ENCODE data around the gene PLPPR1. TPM values are rescaled to one million over a fixed set of nuclear protein-coding genes. Genes with fewer than 3 reads are reported as not detected.

The PLPPR1 gene
- total RNA-seq, 1 experiment from 2014 or later, result 2.4 TPM

GRCh38 chr9:101264727-101265126, 236.2 kb downstream of the PLPPR1 start:
- H3K9me3 ChIP-seq (ENCODE audit: control insufficient read depth, low read depth, low read length), result no peaks in the 10 kb centered on the region

More at GRCh38 chr9:101264727-101265126, 236.2 kb downstream of the PLPPR1 start:
- H4K5ac ChIP-seq (ENCODE audit: insufficient read length, low read depth, low read length), result no peak overlapping the region
- 0 out of 2 replicates have a peak, but pooled peaks cover 1% of the 10 kb centered on the region for H3K79me2 ChIP-seq (ENCODE audit: insufficient read depth, low read length)
- DNase-seq, result no peak
- H3K4ac ChIP-seq (ENCODE audit: low read depth, low read length), result no peak overlapping the region
- H2BK120ac ChIP-seq (ENCODE audit: low read depth, low read length, poor library complexity, severe bottlenecking), result no peak overlapping the region
- no peak overlapping the region for H2BK12ac ChIP-seq (ENCODE audit: insufficient read length, low read depth, low read length)
- no peak overlapping the region for H3K14ac ChIP-seq (ENCODE audit: insufficient read depth, low read length)
- no peaks in the 10 kb centered on the region for H4K20me1 ChIP-seq (ENCODE audit: control insufficient read depth, insufficient read depth, insufficient read length)
- peaks cover 1% of the 10 kb centered on the region; the same call in 1 of the 2 replicates for H3K4me1 ChIP-seq (ENCODE audit: insufficient read depth, low read length)
- H3K79me1 ChIP-seq (ENCODE audit: insufficient read depth, low read depth, low read length, poor library complexity, severe bottlenecking), result no peaks in the 10 kb centered on the region
- H3K27ac Mint-ChIP-seq, result no peak overlapping the region
- no peaks in the 10 kb centered on the region for H3K27me3 Mint-ChIP-seq (ENCODE audit: low read depth)
- TF ChIP-seq, protein P1, sequence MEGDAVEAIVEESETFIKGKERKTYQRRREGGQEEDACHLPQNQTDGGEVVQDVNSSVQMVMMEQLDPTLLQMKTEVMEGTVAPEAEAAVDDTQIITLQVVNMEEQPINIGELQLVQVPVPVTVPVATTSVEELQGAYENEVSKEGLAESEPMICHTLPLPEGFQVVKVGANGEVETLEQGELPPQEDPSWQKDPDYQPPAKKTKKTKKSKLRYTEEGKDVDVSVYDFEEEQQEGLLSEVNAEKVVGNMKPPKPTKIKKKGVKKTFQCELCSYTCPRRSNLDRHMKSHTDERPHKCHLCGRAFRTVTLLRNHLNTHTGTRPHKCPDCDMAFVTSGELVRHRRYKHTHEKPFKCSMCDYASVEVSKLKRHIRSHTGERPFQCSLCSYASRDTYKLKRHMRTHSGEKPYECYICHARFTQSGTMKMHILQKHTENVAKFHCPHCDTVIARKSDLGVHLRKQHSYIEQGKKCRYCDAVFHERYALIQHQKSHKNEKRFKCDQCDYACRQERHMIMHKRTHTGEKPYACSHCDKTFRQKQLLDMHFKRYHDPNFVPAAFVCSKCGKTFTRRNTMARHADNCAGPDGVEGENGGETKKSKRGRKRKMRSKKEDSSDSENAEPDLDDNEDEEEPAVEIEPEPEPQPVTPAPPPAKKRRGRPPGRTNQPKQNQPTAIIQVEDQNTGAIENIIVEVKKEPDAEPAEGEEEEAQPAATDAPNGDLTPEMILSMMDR (conservative IDR thresholded peaks at IDR 0.05), result no peak
- H3K18ac ChIP-seq (ENCODE audit: insufficient read length, low read depth, low read length), result no peak overlapping the region
- no peak overlapping the region for H2BK20ac ChIP-seq (ENCODE audit: low read depth, low read length, poor library complexity, severe bottlenecking)
- H3K9ac ChIP-seq (ENCODE audit: extremely low read depth, insufficient read length, low read length), result no peak overlapping the region
- H3K23ac ChIP-seq (ENCODE audit: insufficient read length, low read depth, low read length), result no peak overlapping the region
- H3K27ac ChIP-seq (ENCODE audit: insufficient read length, low read depth, low read length), result no peak overlapping the region
- no peak overlapping the region for H3K56ac ChIP-seq (ENCODE audit: insufficient read length, low read depth, low read length)
- no peak overlapping the region for H3T11ph ChIP-seq (ENCODE audit: low read length)
- no peaks in the 10 kb centered on the region for H3K27me3 ChIP-seq (ENCODE audit: insufficient read depth, low read length)
- H4K91ac ChIP-seq (ENCODE audit: insufficient read length, low read depth, low read length), result no peak overlapping the region
- peaks cover 16 to 17% of the 10 kb centered on the region in 2 experiments for H3K4me1 Mint-ChIP-seq
- no peak overlapping the region for H2AFZ ChIP-seq (ENCODE audit: low read length)
- no peak overlapping the region for H2AK5ac ChIP-seq (ENCODE audit: insufficient read length, low read length)
- no peak overlapping the region for H3K4me3 Mint-ChIP-seq
- no peaks in the 10 kb centered on the region for H3K9me3 Mint-ChIP-seq
- H2BK5ac ChIP-seq (ENCODE audit: insufficient read length, low read length), result no peak overlapping the region
- no peaks in the 10 kb centered on the region for H3K23me2 ChIP-seq (ENCODE audit: insufficient read length, low read depth, low read length, poor library complexity, severe bottlenecking)
- H3K36me3 Mint-ChIP-seq (ENCODE audit: insufficient read depth in 1 of 3, low read depth in 3 of 3), result no peaks in the 10 kb centered on the region
- H4K8ac ChIP-seq (replicated peaks; ENCODE audit: insufficient read length, low read depth, low read length), result no peak overlapping the region
- no peak overlapping the region for H3K4me2 ChIP-seq (ENCODE audit: insufficient read depth, insufficient read length, low read length)
- no peak overlapping the region for H2BK15ac ChIP-seq (ENCODE audit: low read depth, low read length)
